AG08396 (cell line): ENCODE results near the gene ETDA.
"Not testable (repeated sequence)": the region's sequence is repeated elsewhere in the genome, so short reads cannot be mapped to it uniquely, and the experiment has no call there.

Experiments
- DNase-seq: peaks from one replicate; pipeline ENCODE4 v3.0.0; 2012; ENCODE audit warnings: low spot score, mixed read lengths

ETDA gene

GRCh38 chrX:135252011-135252518 lies at the start of gene ETDA:
Gene ETDA, plus strand, starts transcription at chrX:135252061. Its CDS starts 1,216 bp downstream, at chrX:135253277.
- not testable (repeated sequence) for DNase-seq

GRCh38 chrX:135206427-135206826 lies 45.4 kb upstream of the ETDA start:
- DNase-seq, result not testable (repeated sequence)

GRCh38 chrX:135213200-135213844 lies 38.5 kb upstream of the ETDA start:
- DNase-seq, result no peak

GRCh38 chrX:135245989-135246388 lies 5.9 kb upstream of the ETDA start:
- not testable (repeated sequence) for DNase-seq

- not testable (repeated sequence) for DNase-seq
Measured at GRCh38 chrX:135256087-135256684, 4.3 kb downstream of the ETDA start.

GRCh38 chrX:135256923-135257322 lies 5.1 kb downstream of the ETDA start:
- DNase-seq, result no peak

GRCh38 chrX:135257469-135257868 lies 5.6 kb downstream of the ETDA start:
- no peak for DNase-seq

- DNase-seq, result not testable (repeated sequence)
Measured at GRCh38 chrX:135260976-135261375, 9.1 kb downstream of the ETDA start.

- DNase-seq, result not testable (repeated sequence)
Measured at GRCh38 chrX:135263376-135263775, 11.5 kb downstream of the ETDA start.

GRCh38 chrX:135264206-135264605 lies 12.3 kb downstream of the ETDA start:
- no peak for DNase-seq

GRCh38 chrX:135273162-135273561 lies 21.3 kb downstream of the ETDA start:
- DNase-seq, result no peak

GRCh38 chrX:135275973-135276372 lies 24.1 kb downstream of the ETDA start:
- DNase-seq, result no peak

GRCh38 chrX:135287266-135287823 lies 35.5 kb downstream of the ETDA start:
- no peak for DNase-seq

GRCh38 chrX:135295238-135295943 lies 43.5 kb downstream of the ETDA start:
- peak; percentile 16 for DNase-seq

GRCh38 chrX:135295944-135296305 lies 44.1 kb downstream of the ETDA start:
- no peak for DNase-seq

- no peak for DNase-seq
Measured at GRCh38 chrX:135302269-135302873, 50.5 kb downstream of the ETDA start.
